LNCAP (cell line): ENCODE measurements around the gene TRABD.

Experiments used
- CTCF ChIP-seq: fragments of 450-650 bp; IDR thresholded peaks from 2 replicates; pipeline ENCODE4 v1.5.1; 2017; ENCODE audit warnings: mild to moderate bottlenecking

TRABD gene

GRCh38 chr22:50218153-50218995 lies 32.7 kb downstream of the TRABD start:
- TF ChIP-seq CTCF: no peak

GRCh38 chr22:50218996-50219727 lies 33.4 kb downstream of the TRABD start:
- no peak for TF ChIP-seq CTCF

- TF ChIP-seq CTCF: no peak
These were observed 34.3 kb downstream of the TRABD start for GRCh38 chr22:50219800-50220602.

GRCh38 chr22:50220603-50221409 lies 35.1 kb downstream of the TRABD start:
- no peak for TF ChIP-seq CTCF

- TF ChIP-seq CTCF: no peak
These were observed 35.9 kb downstream of the TRABD start for GRCh38 chr22:50221410-50222300.

- no peak for TF ChIP-seq CTCF
These were observed 36.8 kb downstream of the TRABD start for GRCh38 chr22:50222508-50222907.
